T-helper 2 cell treated with Interferon-gamma antibody and Interleukin-4, amounts not matched to agents 100 ng/mL and 5 ng/mL, for 36 hours (primary cell): ENCODE data around the gene CNTD1. TPM values are rescaled to one million over a fixed set of nuclear protein-coding genes. Genes with fewer than 3 reads are reported as not detected.
"Not testable (repeated sequence)": the region's sequence is repeated elsewhere in the genome, so short reads cannot be mapped to it uniquely, and the experiment has no call there.

ENCODE experiments used
- intact Hi-C: fragments of 100-400 bp; cut with micrococcal nuclease; formaldehyde crosslinking; loops from one replicate; pipeline ENCODE4 v1.15.1; 2023
- total RNA-seq: library from RNA; stranded (reverse); gene quantifications from 2 replicates; pipeline ENCODE4 v1.2.3, GENCODE V29; 2022

CNTD1 gene
- total RNA-seq, 1 donor from 2014 or later = not detected

- intact Hi-C loops = no loop called here
Observed at GRCh38 chr17:42844761-42845555, 46.3 kb downstream of the CNTD1 start.

- intact Hi-C loops = no loop called here
Observed at GRCh38 chr17:42845556-42845917, 46.9 kb downstream of the CNTD1 start.

- intact Hi-C loops = no loop called here
Observed at GRCh38 chr17:42845918-42846593, 47.4 kb downstream of the CNTD1 start.

GRCh38 chr17:42846594-42847280 lies 48.1 kb downstream of the CNTD1 start:
- intact Hi-C loops = no loop called here

- intact Hi-C loops = no loop called here
Observed at GRCh38 chr17:42848093-42848492, 49.4 kb downstream of the CNTD1 start.

GRCh38 chr17:42849031-42849430 lies 50.4 kb downstream of the CNTD1 start:
- intact Hi-C loops = no loop called here

GRCh38 chr17:42849451-42850181 lies 51.0 kb downstream of the CNTD1 start:
- intact Hi-C loops = no loop called here

- intact Hi-C loops = no loop called here
Observed at GRCh38 chr17:42850954-42851353, 52.3 kb downstream of the CNTD1 start, which contains the start of gene AOC3. AOC3 (plus strand) TSS chr17:42851199; CDS start chr17:42851344, 145 bp downstream.

- intact Hi-C loops = not testable (repeated sequence)
Observed at GRCh38 chr17:42851371-42852240, 52.9 kb downstream of the CNTD1 start.

GRCh38 chr17:42852351-42852750 lies 53.7 kb downstream of the CNTD1 start:
- intact Hi-C loops = no loop called here

- intact Hi-C loops = no loop called here
Observed at GRCh38 chr17:42853004-42853403, 54.3 kb downstream of the CNTD1 start.

GRCh38 chr17:42853597-42853967 lies 54.9 kb downstream of the CNTD1 start:
- intact Hi-C loops = no loop called here

GRCh38 chr17:42853968-42854790 lies 55.5 kb downstream of the CNTD1 start:
- intact Hi-C loops = no loop called here

GRCh38 chr17:42855048-42855596 lies 56.5 kb downstream of the CNTD1 start:
- intact Hi-C loops = no loop called here

- intact Hi-C loops = not testable (repeated sequence)
Observed at GRCh38 chr17:42856093-42856492, 57.4 kb downstream of the CNTD1 start.

GRCh38 chr17:42856516-42856915 lies 57.9 kb downstream of the CNTD1 start:
- intact Hi-C loops = not testable (repeated sequence)

GRCh38 chr17:42857389-42857788 lies 58.7 kb downstream of the CNTD1 start:
- intact Hi-C loops = no loop called here
